GM15510 (cell line): ENCODE measurements around the gene PLD4.

ENCODE experiments used
- POLR2A ChIP-seq: IDR thresholded peaks from 3 replicates; pipeline ENCODE4 v1.6.1; 2011; ENCODE audit warnings: borderline replicate concordance; ENCODE audit not compliant: insufficient read length; ENCODE audit errors: extremely low read depth

The PLD4 gene

DNA sequence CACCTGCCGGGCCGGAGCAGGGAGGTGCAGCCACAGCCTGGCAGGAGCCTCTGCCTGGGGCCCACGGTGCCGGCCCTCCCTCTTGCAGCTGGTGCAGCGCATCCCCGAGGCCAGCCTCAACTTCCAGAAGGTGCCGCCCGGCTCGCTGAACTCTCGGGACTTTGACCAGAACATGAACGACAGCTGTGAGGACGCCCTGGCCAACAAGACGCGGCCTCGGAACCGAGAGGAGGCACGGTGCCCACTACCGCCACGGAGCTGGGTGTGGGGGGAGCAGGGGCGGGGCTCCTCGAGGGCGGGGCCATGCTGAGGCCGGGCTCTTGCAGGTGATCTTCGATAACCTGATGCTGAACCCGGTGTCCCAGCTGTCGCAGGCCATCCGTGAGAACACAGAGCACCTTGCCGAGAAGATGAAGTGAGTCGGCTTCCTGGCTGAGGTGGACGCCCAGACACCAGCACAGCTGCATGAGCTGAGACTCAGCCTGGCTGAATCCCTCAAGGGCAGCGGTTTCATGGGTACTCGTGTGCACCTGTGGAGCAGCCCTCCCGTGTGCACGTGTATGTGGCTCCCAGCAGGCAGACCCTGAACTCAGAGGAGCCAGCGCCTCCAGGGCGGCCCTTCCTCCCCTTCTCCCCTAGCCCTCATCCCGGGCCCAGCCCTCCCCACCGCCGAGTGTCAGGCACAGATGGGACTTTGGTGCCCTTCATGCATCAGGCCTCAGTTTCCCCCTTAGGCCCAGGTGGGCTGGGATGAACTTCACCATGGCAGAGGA is 31.1 kb upstream of the PLD4 start:
- no peak for TF ChIP-seq POLR2A

DNA sequence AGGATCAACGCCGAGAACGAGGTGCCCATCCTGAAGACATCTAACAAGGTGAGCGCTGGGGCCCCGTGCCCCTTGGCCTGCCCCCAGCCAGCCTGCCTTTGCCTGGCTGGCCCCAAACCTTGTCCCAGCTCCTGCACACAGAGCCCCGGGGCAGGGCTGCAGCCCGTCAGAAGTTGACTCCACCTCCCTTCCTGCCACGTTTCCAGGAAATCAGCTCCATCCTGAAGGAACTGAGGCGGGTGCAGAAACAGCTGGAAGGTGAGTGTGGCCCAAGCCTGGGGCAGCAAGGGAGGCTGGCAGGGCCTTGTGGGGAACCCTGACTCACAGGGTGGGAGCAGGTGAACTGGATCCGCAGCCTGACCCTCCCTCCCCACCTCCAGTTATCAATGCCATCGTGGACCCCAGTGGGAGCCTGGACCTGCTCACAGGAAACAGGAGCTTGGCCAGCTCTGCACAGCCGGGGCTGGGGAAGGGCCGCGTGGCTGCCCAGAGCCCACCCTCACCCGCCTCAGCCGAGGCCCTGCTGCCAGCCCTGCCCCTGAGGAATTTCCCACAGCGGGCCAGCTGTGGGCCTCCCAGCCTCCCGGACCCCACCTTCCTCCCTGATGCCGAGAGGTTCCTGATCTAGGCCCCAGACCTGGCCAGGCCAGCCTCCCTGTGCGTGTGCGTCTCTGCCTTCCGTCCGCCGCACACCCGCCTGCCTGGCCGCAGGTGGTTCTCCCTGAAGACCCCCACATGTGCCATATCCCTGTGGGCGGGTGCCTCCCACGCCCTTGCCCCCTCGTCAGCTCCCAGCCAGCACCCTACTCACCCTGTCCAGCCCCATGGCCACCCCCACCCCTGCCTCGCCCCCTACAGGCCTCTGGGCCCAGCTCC is 30.1 kb upstream of the PLD4 start:
- no peak for TF ChIP-seq POLR2A

DNA sequence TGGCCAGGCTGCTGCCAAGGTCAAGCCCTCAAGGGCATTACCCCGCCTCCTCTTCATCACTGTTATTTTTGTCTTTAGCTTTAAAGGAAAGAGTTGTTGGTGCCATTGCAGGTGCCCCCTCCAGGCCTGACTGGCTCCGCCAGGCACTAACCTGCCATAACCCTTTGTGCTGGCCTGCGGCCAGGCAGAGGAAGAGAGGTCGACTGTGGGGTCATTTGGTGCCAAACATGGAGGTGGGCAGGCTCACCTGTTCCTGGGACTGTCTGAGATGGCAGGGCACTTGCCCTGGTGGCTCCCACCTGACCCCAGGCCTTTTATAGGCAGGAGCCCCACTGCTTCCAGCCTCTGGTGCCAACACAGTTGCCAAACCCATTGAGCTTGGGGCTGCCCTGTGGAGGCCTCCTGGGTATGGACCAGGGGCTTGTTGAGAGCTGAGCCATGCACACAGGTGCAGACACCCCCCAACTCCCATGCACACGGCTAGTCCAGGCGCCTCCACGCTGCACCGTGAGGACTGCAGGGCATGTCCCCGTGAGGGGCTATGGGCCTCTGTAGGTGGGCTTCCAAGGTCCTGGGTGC is 29.4 kb upstream of the PLD4 start:
- TF ChIP-seq POLR2A, result no peak

DNA sequence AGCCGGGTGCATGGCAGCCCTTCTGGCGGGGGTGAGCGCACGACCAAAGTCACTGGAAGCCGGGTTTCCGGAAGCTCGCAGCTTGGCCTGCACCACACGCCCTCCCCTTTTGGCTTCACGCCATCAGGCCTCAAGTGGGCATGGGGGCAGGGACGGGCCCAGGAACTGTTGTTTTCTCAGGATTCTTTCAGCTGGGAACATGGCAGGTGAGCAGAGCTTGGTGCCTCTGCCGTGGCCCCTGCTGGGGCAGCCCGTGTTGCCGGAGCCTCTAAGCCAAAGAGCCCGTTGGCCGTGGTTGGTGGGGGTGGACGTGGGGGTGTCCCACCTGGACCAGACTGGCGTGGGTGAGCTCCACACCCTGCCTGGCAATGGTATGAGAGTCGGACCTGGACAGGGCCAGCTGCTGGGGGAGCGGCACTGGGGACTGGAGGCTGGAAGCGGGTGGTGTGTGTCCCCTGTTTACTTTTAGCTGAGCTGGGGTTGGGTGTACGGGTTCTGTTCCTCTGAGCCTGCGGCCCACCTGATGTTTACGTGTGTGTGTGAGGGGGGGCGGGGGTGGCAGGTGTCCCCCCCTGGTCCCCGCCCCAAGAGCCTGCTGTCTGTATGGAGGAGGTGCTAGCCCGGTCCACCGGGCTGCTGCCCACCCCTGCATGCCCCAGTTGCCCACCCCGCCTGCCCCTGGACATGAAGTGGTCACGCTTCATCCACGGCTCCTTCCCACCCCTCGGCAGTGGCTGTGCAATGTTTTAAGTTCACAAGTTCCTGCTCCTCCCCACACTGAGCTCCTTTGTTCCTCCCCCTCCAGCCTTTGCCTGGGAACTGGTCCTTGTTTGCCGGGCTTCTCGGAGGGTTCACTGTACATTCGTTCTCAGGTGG is 28.7 kb upstream of the PLD4 start:
- no peak for TF ChIP-seq POLR2A

DNA sequence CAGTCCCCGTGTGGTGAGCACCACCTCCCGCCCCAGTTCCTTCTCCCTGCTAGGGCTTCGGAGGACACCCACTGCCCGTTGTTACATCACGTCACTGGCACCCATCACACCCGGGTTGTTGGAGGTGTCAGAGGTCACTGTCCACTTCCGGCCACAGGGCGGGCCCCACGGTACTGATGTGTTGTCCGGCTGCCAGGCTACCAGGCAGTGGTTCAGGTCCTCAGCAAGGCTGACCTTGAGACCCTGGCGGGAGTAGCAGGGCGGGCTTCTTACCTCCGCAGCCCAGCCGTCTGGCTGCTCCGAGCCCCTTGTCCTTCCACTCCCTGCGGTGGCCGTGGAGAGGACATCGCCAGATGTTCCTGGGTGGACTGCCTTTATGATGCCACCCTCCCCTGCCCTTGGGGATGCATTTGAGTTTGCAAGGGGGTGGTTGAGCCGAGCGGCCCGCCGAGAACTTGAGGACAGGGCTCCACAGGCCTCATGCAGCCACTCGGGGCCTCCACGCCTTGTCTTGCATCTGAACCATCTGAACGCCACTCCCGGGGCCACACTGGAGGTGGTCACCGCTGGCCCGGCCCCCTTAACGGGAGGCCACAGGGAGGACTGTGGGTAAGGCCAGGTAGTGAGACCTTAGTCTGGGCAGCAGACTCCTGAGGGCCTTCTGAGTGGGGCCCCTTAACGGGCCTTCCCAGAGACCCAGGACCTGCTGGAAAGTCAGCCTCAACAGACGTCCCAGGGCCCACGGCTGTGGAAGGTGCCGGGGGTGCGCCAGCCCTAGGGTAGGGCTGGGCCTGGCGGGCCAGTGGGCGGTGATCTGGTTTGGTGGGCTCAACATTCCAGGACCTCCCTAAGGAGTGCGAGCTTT is 27.1 kb upstream of the PLD4 start:
- TF ChIP-seq POLR2A, result no peak

DNA sequence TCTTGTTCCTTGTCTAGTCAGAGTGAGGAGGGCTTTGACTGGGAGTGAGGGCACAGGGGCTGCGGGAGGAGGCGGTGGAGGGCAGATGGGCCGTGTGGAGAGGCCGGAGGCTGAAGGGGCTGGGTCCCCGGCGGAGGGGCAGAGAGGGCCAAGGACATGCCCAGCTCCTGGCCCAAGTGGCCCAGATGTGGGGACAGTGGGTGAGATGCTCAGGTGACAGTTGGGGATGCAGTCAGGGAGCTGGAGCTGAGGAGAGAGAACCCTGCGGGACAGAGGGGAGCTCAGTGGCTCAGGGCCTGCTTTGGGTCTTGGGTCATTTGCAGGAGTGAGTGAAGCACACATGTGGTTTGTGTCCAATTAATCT is 26.5 kb upstream of the PLD4 start:
- no peak for TF ChIP-seq POLR2A

DNA sequence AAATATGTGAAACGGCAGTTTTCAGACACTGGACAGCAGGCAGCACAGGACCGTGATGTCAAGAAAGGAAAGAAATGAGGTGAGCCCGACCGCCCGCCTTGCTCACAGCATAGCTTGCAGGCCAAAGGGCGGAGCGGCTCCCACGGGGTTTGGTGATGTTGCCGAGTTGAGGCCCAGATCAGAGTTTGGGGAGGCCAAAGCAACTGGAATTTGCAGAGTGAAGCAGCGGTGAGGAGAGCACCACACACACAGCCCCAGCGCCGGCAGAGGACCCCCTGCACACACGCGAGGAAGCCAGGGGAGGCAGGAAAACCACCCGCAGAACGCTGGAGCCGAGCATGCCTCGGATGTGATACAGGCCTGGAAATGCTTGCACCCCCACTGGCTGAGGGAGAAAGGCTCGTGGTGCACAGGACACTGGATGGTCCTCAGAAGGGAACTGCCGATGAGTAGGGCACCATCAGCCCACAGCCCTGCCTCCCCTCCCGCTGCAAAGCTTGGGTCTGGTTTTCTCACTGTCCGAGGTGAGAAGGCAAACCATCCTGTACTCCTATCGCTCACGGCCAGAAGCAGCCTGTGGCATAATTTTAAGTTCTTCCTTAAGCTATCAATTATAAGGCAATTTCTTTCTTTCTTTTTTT is 25.7 kb upstream of the PLD4 start:
- no peak for TF ChIP-seq POLR2A

DNA sequence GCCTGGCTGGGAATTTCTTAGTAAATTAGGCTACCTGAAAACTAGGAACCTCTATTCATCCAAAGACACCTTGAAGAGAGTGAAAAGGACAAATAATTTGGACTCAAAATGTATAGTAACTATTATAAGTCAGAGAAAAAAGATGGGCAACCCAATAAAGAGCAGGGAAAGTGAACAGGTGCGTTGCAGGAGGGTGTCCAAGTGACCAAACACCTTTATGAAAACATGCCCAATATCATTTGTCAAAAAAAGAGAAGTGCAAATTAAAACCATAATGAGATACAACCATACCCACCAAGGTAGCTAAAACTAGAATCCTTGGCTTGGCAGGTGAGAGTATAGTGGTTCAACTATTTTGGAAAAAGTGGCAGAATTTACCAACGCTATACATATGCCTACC is 24.9 kb upstream of the PLD4 start:
- TF ChIP-seq POLR2A, result no peak

DNA sequence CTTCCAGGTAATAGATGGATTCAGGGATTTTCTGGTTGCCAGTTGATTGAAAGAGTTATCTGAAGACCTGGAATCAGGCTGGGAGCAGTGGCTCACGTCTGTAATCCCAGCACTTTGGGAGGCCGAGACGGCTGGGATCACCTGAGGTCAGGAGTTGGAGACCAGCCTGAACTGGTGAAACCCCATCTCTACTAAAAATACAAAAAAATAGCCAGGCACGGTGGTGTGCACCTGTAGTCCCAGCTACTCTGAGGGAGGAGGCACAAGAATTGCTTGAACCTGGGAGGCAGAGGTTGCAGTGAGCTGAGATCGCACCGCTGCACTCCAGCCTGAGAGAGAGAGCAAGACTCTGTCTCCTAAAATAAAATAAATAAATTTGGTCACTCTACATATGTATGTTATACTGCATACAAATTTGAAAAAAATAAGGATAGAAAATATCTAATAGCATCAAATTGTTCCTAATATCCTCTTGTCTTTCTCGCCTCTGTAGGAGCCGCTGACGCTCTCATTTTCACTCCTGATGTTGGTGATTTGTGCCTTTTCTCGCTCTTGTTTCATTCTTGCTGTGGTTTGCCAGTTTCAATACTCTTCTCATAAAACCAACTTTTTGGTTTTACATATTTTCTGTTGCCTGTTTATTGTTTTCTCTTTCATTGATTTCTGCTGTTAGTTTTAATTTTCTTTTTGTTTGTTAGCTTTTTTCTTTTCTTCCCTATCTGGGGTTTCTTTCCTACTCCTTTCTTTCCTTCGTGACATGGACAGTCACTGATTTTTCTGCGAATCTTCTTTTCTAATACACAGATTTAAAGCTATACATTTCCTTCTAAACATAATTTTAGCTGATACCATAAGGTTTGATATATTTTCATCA is 23.8 kb upstream of the PLD4 start:
- TF ChIP-seq POLR2A, result no peak

DNA sequence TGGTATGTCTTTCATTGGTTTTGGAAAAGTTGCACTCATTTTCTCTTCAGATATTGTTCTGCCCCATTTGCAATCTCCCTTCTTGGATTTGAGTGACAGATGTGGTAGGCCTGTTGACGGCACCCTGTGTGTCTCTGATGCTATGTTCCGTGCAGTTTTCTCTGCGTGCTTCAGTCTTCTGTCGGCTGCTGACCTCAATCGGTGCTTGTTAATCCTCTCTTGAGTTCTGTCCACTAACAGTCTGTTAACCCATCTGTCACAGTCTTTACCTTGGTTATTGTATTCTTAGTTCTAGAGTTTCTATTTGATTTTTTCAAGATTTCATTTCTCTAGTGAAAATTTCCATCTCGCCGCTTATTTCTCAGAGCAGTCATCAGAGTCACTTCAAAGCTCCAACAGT is 20.7 kb upstream of the PLD4 start:
- no peak for TF ChIP-seq POLR2A

DNA sequence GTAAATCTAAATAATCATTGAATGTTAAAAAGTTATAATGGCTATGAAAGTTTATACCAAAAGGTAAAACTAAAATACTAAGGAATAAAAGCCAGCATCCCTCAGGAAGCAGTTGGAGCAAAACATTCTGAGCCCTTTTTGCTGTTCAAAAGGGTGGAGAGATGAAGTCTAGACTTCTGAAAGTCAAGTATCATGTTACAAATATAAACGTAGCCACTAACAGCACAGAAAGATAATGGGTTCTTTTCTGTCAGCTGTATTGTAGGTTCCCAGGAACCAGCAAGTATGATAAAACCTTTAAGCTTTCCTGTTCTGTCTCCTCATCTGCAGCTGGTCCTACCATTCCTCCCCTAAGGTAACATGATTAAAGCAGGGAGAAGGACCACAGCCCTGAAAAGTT is 16.4 kb upstream of the PLD4 start:
- no peak for TF ChIP-seq POLR2A

DNA sequence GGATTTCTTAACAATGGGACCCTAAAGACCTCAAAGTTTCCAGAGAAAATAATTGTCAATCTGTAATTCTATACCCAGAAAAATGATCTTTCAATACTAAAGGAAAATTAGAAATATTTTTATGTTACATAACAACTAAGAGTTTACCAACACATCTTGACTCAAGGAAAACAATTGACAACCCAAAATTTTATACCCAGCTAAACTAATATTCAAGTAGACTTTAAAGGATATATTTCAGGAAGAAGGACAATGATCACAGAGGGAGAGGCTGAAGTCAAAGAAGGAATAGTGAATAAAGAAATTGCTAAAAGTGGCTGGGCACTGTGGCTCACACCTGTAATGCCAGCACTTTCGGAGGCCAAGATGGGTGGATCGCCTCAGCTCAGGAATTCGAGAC is 12.6 kb upstream of the PLD4 start:
- no peak for TF ChIP-seq POLR2A
